ENCODE data around the gene HOXB5.

GRCh38 chr17:48543854-48544348, 49.7 kb downstream of the HOXB5 start:
- TF ChIP-seq CTCF (IDR thresholded peaks at IDR 0.05) (no peak), POLR2A (IDR thresholded peaks at IDR 0.05) (no peak)

All from ovary (tissue), 3 donors.